ENCODE measurements around the gene LLGL1.

DNA sequence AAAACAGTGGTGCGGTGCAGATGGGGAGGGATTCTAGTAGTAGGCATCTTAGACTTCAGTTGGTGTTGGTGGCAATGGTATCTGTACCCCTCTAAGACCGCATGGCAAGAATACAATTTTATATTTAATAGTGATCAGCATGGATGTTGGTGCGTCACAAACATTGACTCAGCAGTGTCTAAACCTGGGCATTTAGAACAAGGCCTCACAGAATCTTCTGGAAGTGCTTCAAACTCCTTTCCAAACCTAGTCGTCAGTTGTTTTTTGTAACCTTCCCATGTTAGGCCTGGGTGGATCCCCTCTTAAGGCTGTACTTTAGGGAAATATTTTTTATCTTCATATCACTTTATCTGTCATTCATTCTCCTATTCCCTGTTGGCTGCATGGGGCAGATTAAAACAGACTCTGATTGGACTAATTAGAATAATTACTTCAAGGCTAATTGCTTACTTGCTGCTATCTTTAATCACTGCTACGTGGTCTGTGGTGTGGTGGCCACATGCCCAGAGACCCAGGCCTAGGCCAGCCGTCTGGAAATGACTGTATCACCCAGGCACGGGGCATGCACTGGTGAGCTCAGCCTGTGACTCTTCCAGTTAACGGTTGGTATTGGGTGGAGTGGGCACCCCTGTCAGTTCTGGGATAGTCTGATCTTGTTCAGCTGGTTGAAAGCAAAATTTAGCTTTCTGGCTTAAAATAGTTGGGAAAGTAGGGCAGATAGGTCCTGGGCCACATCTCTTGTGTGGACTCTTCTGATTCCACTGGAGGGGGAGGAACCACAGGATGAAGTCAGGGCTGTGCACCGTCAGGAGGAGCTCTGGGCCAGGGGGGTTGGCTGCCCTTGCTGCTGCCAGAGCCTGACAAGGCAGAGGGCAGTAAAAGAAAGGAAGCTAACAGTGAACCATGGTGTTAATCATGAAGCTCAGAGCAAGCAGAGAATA, 37.3 kb upstream of the LLGL1 start:
- TF ChIP-seq POLR2A (IDR thresholded peaks at IDR 0.05; ENCODE audit: borderline replicate concordance, extremely low read depth, insufficient read depth, insufficient read length) (no peak), POLR2AphosphoS5 (IDR thresholded peaks at IDR 0.05; ENCODE audit: low read depth, low read length) (no peak), EZH2 (IDR thresholded peaks at IDR 0.05) (no peak), TCF7L2 (IDR thresholded peaks at IDR 0.05; ENCODE audit: borderline replicate concordance, extremely low read depth, insufficient read depth, insufficient read length) (no peak), YY1 (IDR thresholded peaks at IDR 0.05; ENCODE audit: extremely low read depth, insufficient replicate concordance, low read depth, low read length) (no peak), EZH2phosphoT487 (IDR thresholded peaks at IDR 0.05; ENCODE audit: borderline replicate concordance) (no peak), SIN3A (IDR thresholded peaks at IDR 0.05; ENCODE audit: low read depth) (no peak), ZNF274 (IDR thresholded peaks at IDR 0.05; ENCODE audit: low read depth, low read length) (no peak)
- TF ChIP-seq, protein P1, sequence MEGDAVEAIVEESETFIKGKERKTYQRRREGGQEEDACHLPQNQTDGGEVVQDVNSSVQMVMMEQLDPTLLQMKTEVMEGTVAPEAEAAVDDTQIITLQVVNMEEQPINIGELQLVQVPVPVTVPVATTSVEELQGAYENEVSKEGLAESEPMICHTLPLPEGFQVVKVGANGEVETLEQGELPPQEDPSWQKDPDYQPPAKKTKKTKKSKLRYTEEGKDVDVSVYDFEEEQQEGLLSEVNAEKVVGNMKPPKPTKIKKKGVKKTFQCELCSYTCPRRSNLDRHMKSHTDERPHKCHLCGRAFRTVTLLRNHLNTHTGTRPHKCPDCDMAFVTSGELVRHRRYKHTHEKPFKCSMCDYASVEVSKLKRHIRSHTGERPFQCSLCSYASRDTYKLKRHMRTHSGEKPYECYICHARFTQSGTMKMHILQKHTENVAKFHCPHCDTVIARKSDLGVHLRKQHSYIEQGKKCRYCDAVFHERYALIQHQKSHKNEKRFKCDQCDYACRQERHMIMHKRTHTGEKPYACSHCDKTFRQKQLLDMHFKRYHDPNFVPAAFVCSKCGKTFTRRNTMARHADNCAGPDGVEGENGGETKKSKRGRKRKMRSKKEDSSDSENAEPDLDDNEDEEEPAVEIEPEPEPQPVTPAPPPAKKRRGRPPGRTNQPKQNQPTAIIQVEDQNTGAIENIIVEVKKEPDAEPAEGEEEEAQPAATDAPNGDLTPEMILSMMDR (IDR thresholded peaks at IDR 0.05 in 2 of 3, conservative IDR thresholded peaks at IDR 0.05 in 1 of 3; ENCODE audit: borderline replicate concordance in 1 of 3, insufficient read depth in 1 of 3, low read depth in 2 of 3, low read length in 2 of 3): no peak
- TF ChIP-seq, protein P2, sequence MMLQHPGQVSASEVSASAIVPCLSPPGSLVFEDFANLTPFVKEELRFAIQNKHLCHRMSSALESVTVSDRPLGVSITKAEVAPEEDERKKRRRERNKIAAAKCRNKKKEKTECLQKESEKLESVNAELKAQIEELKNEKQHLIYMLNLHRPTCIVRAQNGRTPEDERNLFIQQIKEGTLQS (IDR thresholded peaks at IDR 0.05): no peak
- TF ChIP-seq, protein P3, sequence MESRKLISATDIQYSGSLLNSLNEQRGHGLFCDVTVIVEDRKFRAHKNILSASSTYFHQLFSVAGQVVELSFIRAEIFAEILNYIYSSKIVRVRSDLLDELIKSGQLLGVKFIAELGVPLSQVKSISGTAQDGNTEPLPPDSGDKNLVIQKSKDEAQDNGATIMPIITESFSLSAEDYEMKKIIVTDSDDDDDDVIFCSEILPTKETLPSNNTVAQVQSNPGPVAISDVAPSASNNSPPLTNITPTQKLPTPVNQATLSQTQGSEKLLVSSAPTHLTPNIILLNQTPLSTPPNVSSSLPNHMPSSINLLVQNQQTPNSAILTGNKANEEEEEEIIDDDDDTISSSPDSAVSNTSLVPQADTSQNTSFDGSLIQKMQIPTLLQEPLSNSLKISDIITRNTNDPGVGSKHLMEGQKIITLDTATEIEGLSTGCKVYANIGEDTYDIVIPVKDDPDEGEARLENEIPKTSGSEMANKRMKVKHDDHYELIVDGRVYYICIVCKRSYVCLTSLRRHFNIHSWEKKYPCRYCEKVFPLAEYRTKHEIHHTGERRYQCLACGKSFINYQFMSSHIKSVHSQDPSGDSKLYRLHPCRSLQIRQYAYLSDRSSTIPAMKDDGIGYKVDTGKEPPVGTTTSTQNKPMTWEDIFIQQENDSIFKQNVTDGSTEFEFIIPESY (IDR thresholded peaks at IDR 0.05; ENCODE audit: extremely low read depth, insufficient replicate concordance, low read length): no peak
- TF ChIP-seq, protein P4, sequence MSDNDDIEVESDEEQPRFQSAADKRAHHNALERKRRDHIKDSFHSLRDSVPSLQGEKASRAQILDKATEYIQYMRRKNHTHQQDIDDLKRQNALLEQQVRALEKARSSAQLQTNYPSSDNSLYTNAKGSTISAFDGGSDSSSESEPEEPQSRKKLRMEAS (IDR thresholded peaks at IDR 0.05): no peak
